Neuron (in vitro differentiated cells): ENCODE data around the gene ATP6V1C2.

Source experiments
- H2AFZ ChIP-seq: one replicate; pipeline ENCODE4 v1.6.1; 2013; ENCODE audit warnings: low read depth, mild to moderate bottlenecking, inconsistent platforms, low read length, moderate library complexity
- H3K27me3 ChIP-seq: one replicate; pipeline ENCODE4 v1.6.1; 2013; ENCODE audit warnings: low read length; ENCODE audit not compliant: insufficient read depth
- H3K36me3 ChIP-seq: one replicate; pipeline ENCODE4 v1.6.1; 2013; ENCODE audit warnings: low read length; ENCODE audit not compliant: insufficient read depth
- H3K4me1 ChIP-seq: one replicate; pipeline ENCODE4 v1.6.1; 2013; ENCODE audit warnings: low read length; ENCODE audit not compliant: insufficient read depth
- H3K4me3 ChIP-seq: 2 replicates; pipeline ENCODE4 v1.5.1; 2013; ENCODE audit warnings: mild to moderate bottlenecking, low read length, moderate library complexity
- H3K9me3 ChIP-seq: one replicate; pipeline ENCODE4 v1.6.1; 2013; ENCODE audit warnings: low read length

Gene ATP6V1C2

GRCh38 chr2:10764896-10765295 lies 43.5 kb downstream of the ATP6V1C2 start:
- H3K4me1 ChIP-seq: peaks cover 6% of the 10 kb centered on the region
- peaks cover 3% of the 10 kb centered on the region for H3K27me3 ChIP-seq
- no peaks in the 10 kb centered on the region for H3K9me3 ChIP-seq
- no peaks in the 10 kb centered on the region for H3K36me3 ChIP-seq
- no peak overlapping the region for H2AFZ ChIP-seq
- no peak overlapping the region for H3K4me3 ChIP-seq

- peaks cover 3% of the 10 kb centered on the region for H3K27me3 ChIP-seq
These were observed 44.0 kb downstream of the ATP6V1C2 start for GRCh38 chr2:10765461-10765860.

GRCh38 chr2:10765914-10766313 lies 44.5 kb downstream of the ATP6V1C2 start:
- peaks cover 3% of the 10 kb centered on the region for H3K27me3 ChIP-seq
- no peak overlapping the region for H3K4me3 ChIP-seq
- H3K4me1 ChIP-seq: peaks cover 6% of the 10 kb centered on the region
- no peak overlapping the region for H2AFZ ChIP-seq
- H3K36me3 ChIP-seq: no peaks in the 10 kb centered on the region
- H3K9me3 ChIP-seq: no peaks in the 10 kb centered on the region

More at GRCh38 chr2:10765461-10765860, 44.0 kb downstream of the ATP6V1C2 start:
- Histone ChIP-seq H3K4me3 (no peak overlapping the region), H3K9me3 (no peaks in the 10 kb centered on the region), H3K4me1 (peaks cover 6% of the 10 kb centered on the region), H3K36me3 (no peaks in the 10 kb centered on the region), H2AFZ (no peak overlapping the region)

GRCh38 chr2:10768063-10768507 lies 46.7 kb downstream of the ATP6V1C2 start:
- Histone ChIP-seq H3K36me3 (no peaks in the 10 kb centered on the region), H3K4me3 (no peak overlapping the region), H3K9me3 (no peaks in the 10 kb centered on the region), H2AFZ (no peak overlapping the region), H3K27me3 (no peaks in the 10 kb centered on the region), H3K4me1 (peaks cover 6% of the 10 kb centered on the region)

- Histone ChIP-seq H3K4me1 (peaks cover 8% of the 10 kb centered on the region), H3K27me3 (no peaks in the 10 kb centered on the region), H3K36me3 (no peaks in the 10 kb centered on the region), H3K9me3 (no peaks in the 10 kb centered on the region), H3K4me3 (no peak overlapping the region), H2AFZ (no peak overlapping the region)
These were observed 49.7 kb downstream of the ATP6V1C2 start for GRCh38 chr2:10770956-10771750.

- Histone ChIP-seq H3K36me3 (no peaks in the 10 kb centered on the region), H2AFZ (no peak overlapping the region), H3K27me3 (no peaks in the 10 kb centered on the region), H3K4me1 (peaks cover 8% of the 10 kb centered on the region), H3K9me3 (no peaks in the 10 kb centered on the region), H3K4me3 (no peak overlapping the region)
These were observed 50.4 kb downstream of the ATP6V1C2 start for GRCh38 chr2:10771786-10772185.

GRCh38 chr2:10772201-10772867 lies 50.9 kb downstream of the ATP6V1C2 start:
- Histone ChIP-seq H3K36me3 (no peaks in the 10 kb centered on the region), H3K4me3 (no peak overlapping the region)

GRCh38 chr2:10772868-10773215 lies 51.4 kb downstream of the ATP6V1C2 start:
- no peak overlapping the region for H3K4me3 ChIP-seq
- H3K4me1 ChIP-seq: peaks cover 8% of the 10 kb centered on the region
- no peaks in the 10 kb centered on the region for H3K27me3 ChIP-seq
- H2AFZ ChIP-seq: no peak overlapping the region
- peaks cover 1% of the 10 kb centered on the region for H3K36me3 ChIP-seq
- no peaks in the 10 kb centered on the region for H3K9me3 ChIP-seq

More at GRCh38 chr2:10772201-10772867, 50.9 kb downstream of the ATP6V1C2 start:
- Histone ChIP-seq H3K27me3 (no peaks in the 10 kb centered on the region), H3K9me3 (no peaks in the 10 kb centered on the region), H3K4me1 (peaks cover 8% of the 10 kb centered on the region), H2AFZ (no peak overlapping the region)

- Histone ChIP-seq H3K9me3 (no peaks in the 10 kb centered on the region), H3K27me3 (no peaks in the 10 kb centered on the region), H3K4me3 (no peak overlapping the region), H3K36me3 (peaks cover 11% of the 10 kb centered on the region), H3K4me1 (peaks cover 8% of the 10 kb centered on the region), H2AFZ (no peak overlapping the region)
These were observed 52.5 kb downstream of the ATP6V1C2 start for GRCh38 chr2:10773821-10774341.

- Histone ChIP-seq H3K27me3 (no peaks in the 10 kb centered on the region), H3K36me3 (peaks cover 11% of the 10 kb centered on the region), H3K9me3 (no peaks in the 10 kb centered on the region), H3K4me3 (no peak overlapping the region), H2AFZ (no peak overlapping the region), H3K4me1 (peaks cover 8% of the 10 kb centered on the region)
These were observed 53.0 kb downstream of the ATP6V1C2 start for GRCh38 chr2:10774394-10774793.

GRCh38 chr2:10775021-10775780 lies 53.8 kb downstream of the ATP6V1C2 start:
- peaks cover 13% of the 10 kb centered on the region for H3K36me3 ChIP-seq
- H3K27me3 ChIP-seq: no peaks in the 10 kb centered on the region
- H2AFZ ChIP-seq: no peak overlapping the region
- no peak overlapping the region for H3K4me3 ChIP-seq
- H3K4me1 ChIP-seq: peaks cover 8% of the 10 kb centered on the region
- H3K9me3 ChIP-seq: no peaks in the 10 kb centered on the region

- Histone ChIP-seq H2AFZ (no peak overlapping the region), H3K4me3 (no peak overlapping the region), H3K36me3 (peaks cover 17% of the 10 kb centered on the region), H3K4me1 (peaks cover 8% of the 10 kb centered on the region), H3K9me3 (no peaks in the 10 kb centered on the region), H3K27me3 (no peaks in the 10 kb centered on the region)
These were observed 54.4 kb downstream of the ATP6V1C2 start for GRCh38 chr2:10775831-10776230.
